ENCODE measurements around the gene SLC38A8.

Gene SLC38A8

DNA sequence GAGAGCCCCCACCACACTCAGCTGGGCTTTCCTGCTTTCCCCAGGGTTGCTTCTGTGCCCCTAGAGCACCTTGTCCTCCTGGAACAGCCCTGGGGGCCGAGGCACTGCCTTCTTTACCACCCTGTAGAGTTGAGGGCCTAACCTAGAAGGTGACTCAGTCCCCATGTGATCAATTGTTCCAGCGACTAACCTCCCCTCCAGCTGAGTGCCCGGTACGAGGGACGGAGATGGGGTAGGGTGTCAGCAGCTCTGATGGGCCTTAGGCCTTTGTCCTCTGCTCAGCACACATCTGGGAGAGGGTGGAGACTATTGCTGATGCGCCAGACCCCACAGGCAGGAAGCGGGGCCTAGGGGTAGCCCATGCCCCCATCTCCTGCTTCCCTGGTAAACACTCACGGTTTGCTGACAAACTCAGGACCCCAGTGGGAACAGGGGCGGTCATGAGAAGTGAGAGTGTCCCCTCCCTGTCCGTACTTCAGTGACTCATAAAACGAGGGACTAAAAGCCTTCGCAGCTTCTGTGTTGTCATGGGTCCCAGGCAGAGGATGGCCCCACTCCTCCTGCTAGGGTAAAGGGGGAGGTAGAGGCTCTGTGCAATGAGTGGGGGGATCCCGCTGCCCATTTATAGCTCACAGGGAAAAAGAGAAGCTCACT, 41.5 kb downstream of the SLC38A8 start:
- DNase-seq (ENCODE audit: low read depth in 1 of 2, low spot score in 1 of 2) = no peak

DNA sequence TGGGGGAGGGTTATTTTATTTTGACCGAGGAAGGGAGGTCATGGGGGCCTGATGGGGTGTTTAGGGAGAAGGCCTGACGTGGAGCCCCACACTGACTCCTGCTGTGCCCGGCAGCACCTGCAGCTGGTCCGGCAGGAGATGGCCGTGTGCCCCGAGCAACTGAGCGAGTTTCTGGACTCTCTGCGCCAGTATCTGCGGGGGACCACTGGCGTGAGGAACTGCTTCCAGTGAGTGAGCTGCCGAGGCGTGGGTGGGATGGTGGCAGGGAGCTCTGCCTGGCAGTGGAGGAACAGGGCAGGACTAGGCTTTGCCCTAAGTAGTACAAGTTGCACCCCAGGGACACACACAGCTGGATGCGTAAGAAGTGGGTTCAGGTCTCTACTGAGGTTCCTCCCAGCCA, 44.5 kb downstream of the SLC38A8 start:
- no peak for DNase-seq (ENCODE audit: low read depth in 1 of 2, low spot score in 1 of 2)

DNA sequence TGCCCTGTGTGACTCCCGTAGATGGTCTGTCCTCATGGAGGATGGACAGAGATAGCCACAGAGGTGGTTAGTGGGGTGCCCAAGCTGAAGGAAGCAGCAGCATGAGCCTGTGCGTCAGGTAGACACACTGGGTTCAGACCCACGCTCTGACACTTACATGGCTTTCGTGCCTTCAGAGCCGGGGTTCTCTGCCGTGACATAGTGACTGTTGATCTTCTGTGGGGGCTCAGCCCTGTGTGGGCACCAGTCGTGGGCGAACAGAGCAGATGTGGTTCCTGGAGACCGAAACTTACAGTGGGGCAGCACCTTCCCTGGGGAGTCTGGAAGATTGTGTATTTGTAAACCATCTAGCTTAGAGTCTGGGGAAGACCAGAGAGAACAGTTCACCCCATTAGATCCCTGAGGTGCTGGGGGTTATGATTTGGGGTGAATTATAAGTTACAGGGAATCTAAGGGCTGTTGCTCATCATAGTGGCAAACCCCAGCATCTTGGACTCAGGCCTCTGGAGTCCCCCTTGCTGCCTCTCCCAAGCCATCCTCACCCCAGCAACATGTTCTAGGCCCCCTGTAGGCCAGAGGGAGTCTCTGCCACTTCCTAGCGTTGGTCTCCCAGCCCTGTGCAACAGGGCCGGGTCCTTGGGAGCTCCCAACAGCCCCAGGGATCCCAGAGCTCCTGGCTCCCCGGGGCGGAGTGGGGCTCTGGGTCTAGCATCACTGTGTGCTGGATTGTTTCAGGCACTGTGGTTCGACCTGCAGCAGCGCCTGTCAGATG, 45.9 kb downstream of the SLC38A8 start:
- no peak for DNase-seq (ENCODE audit: low read depth in 1 of 2, low spot score in 1 of 2)

DNA sequence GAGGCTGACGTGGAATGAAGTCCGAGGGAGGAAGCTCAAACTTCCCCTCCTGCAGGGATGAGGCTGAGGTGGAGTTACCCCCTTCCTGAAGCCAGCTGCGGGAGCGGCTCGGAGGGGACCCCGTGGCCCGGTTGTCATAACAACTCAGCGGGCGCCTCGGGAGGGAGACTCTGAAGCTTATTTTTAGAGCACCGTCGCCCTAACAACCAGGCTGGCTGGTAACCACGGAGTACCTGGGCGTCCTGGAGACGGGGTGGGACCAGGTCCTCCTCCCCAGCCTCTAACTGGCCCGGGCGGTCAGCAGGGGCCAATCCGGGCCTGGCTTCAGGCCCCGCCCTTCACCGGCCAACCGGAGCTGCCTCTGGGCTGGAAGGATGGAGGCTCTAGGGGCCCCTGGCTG, 46.8 kb downstream of the SLC38A8 start:
- no peak for DNase-seq (ENCODE audit: low read depth in 1 of 2, low spot score in 1 of 2)

DNA sequence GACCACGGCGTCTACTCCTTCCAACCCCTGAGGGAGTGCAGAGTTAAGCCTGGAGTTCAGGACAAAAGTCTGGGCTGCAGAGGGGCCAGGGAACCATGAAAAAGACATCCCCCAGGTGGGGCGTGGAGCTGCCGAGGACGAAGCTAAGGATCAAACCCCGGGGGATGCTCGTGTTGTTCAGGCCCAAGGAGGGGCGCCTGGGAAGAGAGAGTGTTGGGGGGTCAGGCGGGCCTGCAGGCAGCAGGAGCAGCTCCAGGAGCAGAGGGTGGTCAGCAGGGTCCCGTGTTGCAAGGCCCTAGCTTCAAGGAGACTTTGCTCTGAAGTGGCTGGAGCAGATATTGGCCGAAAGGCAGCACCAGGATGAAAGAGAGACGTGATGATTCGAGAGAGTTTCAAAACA, 47.9 kb downstream of the SLC38A8 start:
- no peak for DNase-seq (ENCODE audit: low read depth in 1 of 2, low spot score in 1 of 2)

DNA sequence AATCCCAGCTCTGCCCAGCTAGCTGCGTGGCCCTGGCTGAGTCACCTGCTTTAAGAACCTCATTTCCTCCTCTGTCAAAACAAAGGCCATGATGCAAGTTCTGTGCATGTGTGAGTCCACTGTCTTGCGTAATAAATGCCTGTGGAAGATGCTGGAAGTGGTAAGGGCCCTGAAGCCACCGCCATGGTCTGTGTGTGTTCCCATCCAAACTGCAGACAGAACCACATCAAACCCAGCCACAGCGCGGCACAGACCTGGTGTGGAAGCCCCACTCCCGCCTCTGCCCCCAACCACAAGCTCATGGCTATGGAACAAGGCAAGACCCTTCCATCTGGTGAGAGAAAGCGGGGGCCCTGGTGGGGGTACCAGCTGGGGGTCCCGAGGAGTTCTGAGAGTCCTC, 48.5 kb downstream of the SLC38A8 start:
- no peak for DNase-seq (ENCODE audit: low read depth in 1 of 2, low spot score in 1 of 2)

DNA sequence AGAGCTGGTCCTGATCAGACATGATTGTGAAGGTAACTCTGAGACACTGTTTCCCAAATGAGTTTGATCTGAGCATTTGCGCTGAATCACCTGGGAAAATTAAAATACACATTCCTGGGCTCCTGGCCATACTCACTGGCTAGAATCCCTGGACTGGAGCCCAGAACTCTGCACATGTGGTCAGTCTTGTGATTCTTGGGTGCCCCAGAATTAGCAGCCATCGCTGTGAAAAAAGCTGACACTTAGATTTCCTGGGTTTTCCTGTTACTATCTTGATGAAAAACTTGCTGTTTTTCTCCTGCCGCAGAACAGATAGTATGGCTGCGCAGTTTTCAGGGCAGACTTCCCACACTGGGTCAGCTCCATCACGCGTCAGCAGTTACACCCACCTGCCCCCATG, 50.0 kb downstream of the SLC38A8 start:
- no peak for DNase-seq (ENCODE audit: low read depth in 1 of 2, low spot score in 1 of 2)

DNA sequence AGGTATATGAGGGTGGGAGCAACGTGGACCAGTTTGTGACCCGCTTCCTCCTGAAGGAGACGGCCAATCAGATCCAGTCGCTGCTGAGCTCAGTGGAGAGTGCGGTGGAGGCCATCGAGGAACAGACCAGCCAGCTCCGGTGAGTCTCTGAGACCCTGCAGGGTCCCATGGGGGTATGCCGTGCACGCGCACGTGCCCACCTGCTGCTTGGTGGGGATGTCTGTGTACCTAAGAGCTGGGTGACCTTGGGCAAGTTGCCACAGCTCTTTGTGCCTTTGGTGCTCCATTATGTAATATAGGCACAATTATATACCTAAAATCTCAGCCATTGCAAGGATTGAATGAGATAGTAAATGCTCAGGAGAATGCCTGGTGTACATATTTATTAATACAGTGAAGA, 52.1 kb downstream of the SLC38A8 start:
- no peak for DNase-seq (ENCODE audit: low read depth in 1 of 2, low spot score in 1 of 2)

DNA sequence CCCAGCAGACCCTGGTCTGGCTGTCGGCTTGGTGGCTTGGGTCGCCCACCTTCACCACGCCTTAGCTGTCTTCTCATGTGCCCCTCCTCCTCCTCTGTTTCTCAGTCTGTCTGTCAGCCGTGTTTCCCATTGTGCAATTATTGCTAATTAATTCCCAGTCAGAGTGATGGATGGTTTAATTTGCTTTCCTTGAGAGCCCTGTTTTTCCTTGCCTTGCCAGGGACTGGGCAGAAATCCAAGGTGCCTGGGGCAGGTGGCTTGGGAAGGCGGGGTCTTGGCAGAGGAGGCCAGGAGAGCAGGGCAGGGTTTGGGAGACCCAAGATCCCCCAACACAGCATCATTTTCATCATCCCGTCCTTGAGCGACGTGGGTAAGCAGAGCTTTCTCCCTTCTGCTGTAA, 53.3 kb downstream of the SLC38A8 start:
- DNase-seq (ENCODE audit: low read depth in 1 of 2, low spot score in 1 of 2) = no peak

DNA sequence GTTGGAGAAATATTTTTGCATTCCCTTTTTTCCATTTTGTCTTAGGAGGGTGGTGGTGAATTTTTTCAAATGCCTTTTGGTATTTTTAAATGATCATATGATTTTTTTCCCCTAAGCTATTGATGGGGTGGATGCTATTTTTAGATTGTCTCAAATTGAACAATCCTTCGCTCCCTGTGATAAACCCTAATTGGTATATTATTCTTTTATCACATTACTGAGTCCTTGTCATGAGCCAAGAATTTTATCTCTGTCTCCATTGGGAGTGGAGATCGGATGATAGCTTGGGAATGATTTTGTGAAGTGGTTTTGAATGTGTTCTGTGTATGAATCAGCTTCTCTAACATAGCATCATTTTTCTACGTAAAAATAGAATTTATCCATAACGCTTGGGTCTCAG, 59.1 kb downstream of the SLC38A8 start:
- no peak for DNase-seq (ENCODE audit: low read depth in 1 of 2, low spot score in 1 of 2)

DNA sequence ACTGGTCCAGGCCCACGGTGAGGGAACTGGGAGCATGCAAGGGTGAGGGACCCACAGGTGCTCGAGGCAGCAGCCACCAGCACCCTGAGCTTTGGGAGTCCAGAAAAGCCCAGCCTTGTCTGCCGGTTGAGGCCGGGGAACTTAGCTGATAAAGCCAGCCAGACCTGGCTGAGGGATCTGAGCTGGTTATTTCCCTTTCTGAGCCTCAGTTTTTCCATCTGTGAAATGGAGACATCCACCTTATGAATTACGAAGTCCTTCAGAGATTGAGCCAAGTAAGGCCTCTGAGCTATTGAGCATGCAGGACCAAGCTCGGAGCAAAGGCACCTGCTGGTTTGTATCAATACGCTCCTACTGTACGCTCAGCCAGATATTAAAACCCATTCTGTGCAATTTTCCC, 60.8 kb downstream of the SLC38A8 start:
- DNase-seq (ENCODE audit: low read depth in 1 of 2, low spot score in 1 of 2) = no peak

DNA sequence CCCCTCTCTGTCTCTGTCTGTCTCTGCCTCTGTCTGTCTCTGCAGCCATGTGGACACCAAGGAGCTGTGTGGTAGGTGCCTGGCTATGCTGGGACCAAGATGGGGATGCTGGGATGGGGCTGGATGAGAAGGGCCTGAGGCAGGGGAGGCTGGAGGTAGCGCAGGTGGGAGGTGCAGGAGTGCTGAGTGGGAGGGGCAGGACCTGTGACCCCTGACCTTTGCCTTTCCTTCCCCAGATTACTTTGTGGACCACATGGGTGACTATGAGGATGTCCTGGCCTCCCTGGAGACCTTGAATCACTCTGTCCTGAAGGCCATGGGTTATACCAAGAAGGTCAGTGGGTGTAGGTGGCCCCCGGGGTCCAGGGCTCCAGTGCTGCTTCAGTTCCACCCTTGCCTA, 61.8 kb downstream of the SLC38A8 start:
- DNase-seq (ENCODE audit: low read depth in 1 of 2, low spot score in 1 of 2) = no peak

DNA sequence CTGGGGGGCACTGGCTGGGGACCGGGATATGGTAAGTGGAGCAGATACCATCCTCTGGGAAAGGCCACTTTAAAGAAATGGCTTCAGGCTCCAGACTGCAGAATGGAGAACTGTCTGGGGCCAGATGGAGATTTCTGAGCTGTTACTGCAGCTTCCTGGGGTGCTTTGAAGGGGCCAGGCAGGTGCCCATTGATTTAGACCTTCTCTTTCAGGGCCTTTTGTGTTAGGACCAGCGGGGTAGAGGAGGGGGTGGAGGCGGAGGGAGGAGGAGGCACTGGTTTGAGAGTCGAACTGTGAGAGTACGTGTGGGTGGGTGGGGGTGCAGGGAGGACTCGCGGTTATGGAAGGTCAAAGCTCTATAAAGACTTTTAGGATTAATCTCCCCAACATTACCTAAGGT, 63.2 kb downstream of the SLC38A8 start:
- DNase-seq (ENCODE audit: low read depth in 1 of 2, low spot score in 1 of 2) = no peak

DNA sequence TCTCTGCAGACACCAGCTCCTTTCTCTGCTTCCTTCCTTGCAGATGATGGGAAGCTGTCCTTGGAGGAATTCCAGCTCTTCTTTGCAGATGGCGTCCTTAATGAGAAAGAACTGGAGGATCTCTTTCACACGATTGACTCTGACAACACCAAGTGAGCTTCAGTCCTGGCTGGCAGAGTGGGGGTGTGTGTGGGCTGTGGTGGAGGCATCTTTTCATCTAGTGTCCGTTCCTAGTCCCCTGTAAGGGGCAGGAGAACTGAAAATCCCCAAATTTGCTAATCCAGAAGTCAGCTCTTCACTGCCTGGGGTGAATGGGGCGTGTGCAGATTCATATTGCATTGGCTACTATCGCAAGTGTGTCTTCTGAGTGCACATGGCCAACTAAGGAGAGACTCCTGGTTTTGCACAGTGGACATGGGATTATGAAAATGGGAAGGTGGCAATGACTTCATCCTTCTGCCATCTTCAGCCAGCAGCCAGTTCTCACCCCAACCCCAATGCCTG, 64.1 kb downstream of the SLC38A8 start:
- DNase-seq (ENCODE audit: low read depth in 1 of 2, low spot score in 1 of 2) = no peak

DNA sequence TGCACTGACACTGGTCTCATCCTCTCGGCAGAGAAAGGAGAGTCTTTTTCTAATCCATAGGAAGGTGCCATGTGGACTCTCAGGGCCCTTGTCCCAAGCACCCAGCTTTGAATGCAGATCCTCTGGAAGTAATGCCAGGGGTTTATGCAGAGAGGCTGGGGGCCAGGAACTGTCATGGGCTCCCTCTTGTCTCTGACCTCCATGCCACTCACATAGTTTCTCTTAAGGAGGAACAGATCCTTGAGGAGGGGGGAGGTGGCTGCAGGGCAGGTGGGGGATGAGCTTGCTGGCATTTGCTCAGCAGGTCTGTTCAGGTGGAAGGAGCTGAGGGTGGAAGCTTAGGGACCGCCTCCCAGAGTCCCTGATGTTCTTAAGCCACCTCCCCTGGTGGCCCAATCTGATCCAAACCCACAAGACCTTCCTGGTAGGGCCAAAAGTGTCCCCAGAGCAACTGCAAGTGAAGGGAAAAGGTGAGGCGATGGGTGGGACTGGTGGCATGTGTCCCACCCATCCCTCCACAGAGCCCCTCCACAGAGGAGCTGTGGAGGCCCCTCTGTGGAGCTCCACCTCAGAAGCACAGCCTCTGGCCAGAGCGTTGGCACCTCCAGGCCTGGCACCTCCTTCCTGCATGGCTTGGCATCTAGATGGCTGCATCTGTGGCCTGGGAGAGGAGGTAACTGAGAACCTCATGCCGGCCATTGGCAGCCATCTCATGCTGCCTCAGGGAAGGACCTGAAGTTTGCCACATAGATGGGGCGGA, 65.4 kb downstream of the SLC38A8 start:
- DNase-seq (ENCODE audit: low read depth in 1 of 2, low spot score in 1 of 2) = no peak

DNA sequence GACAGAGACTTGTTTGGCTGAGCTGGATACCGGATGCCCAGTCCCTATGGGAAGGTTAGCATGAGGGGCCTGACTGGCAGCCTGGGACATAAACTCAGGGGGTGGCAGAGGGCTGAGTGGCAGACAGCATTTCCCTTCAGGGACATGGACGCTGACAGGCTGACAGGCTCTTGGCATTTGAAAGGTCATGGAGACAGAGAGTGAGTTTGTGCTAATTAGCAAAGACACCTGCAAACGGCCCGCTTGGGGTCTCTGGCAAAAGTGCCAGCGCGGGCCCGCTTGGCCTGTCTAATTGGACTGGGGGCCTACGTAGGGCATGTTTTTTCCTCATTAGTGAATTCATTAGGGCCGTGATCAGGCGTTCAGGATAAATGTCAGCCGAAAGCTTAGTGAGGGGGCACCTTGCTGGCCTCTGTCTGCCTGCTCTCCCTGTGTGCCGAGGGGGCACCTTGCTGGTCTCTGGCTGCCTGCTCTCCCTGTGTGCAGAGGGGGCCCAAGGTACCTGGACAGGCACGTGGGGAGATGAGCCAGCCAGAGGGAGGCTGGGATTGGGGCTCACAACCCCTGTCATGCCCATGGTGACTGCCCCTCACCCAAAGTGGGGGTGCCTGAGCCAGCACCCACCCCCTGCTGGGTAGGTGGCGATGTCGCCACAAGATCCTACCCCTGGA, 66.9 kb downstream of the SLC38A8 start:
- DNase-seq (ENCODE audit: low read depth in 1 of 2, low spot score in 1 of 2) = no peak

DNA sequence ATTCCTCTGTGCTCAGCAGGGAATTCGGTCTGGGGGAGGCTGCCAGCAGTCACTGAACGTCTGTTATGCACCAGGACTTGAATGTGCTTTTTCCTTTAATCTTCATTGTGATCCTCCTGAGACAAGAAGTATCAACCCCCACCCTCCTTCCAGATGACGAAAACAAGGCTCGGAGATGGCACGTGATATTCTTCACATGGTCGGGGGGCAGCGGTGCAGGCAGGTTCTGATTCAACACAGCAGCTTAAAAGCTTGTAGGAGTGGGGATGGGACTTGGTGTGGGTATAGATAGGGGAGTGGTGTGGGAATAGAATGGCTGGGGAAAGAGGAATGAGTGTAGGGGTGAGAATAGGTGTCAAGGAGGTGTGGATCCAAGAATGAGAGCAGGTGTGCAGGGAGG, 68.1 kb downstream of the SLC38A8 start:
- no peak for DNase-seq (ENCODE audit: low read depth in 1 of 2, low spot score in 1 of 2)

DNA sequence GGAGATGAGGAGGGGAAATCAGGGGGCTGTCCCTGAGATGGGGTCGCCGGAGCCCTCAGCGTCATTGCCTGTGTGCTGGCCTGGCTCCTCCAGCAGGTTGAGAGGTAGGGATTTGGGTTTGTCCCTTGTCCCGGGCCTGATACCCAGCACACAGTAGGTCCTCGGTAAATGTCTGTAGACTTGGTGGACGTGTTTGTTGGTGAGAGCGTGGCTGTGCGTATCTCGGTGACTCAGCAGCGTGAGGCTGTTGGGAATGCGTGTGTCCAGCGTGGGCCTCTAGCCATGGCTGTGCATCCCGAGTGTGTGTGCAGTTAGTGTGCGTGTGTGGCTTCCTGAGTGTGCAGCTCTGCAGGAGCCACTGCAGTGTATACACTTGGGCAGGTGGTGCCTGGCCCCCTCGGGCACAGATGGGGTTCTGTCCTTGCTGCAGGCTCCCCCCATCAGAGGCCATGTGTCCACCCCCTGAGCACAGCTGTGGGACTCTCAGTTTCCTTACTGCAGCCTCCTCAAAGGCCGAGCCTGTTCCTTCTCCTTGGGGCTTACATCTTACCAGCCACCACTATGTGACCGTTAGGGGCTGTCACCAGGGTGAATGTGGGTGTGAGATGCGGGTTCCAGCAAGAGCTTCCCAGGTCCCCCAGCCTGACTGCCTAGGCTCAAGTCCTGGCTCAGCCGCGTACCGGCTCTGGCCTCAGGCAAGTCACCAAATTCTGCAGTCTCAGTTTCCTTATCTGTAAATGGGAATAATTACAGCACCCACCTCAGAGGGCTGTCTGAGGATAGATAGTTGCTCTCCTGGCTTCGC, 68.8 kb downstream of the SLC38A8 start:
- no peak for DNase-seq (ENCODE audit: low read depth in 1 of 2, low spot score in 1 of 2)

DNA sequence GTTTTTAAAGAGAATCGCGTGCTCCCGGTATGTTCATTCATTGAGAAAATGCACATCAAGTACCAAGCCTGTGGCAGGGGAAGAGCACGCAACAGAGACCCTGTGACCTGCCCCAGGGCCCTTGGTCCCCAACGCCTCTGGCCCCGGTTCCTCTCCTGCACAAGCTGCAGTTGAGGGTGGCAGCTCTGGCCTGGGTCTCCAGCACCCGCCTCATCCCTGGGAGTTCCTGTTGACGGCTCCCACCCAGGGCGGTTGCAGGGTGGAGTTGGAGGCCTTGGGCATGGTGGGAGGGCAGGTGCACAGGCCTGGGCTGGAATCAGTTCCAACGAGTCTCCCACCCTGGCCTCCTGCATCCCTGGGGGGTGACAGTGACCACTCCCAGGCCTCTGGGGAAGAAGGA, 69.5 kb downstream of the SLC38A8 start:
- DNase-seq (ENCODE audit: low read depth in 1 of 2, low spot score in 1 of 2) = no peak

DNA sequence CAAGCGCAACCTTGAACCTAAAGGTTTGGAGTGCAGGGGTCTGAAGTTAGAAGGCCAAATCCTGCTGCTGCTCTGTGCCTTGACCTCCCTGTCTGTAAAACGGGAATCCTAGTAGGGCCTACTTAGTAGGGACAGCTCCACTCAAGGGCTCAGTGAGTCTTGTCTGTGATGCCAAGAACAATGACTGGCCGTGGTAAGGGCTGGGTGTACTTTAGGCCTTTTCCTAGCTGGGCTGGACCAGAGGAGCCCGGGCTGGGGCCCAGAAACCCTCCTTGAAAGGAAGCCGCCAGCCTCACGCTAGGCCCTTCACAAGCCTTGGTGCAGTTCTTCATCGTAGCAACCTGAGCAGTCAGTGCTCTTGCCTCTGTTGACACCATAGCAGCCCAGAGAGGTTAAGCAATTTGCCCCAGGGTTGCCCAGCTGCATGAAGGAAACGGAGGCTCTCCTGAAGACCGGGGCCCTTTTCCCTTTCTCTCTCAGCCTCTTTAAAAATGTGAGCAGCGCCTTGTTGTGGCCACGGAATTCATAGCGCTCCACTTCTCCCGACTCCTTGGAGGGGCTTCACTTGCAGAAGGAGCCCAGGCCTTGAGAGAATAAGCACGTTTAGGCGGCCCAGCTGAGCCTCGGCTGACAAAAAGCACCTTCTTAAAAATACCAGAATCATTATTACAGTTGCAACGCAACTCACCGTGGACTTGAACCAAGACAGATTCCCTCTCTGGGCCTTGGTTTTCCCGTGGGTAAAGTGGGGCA, 70.2 kb downstream of the SLC38A8 start:
- no peak for DNase-seq (ENCODE audit: low read depth in 1 of 2, low spot score in 1 of 2)

Measured in stimulated activated CD4-positive, alpha-beta T cell treated with anti-CD3 and anti-CD28 coated beads, Interleukin-15, amount 100 ng/mL, for 1 hour (primary cell).